GM19455 (cell line): ENCODE results near the gene NFIX.

ENCODE experiments used
- ATAC-seq: cut with Tn5 transposase; IDR thresholded peaks from one replicate; pipeline ENCODE4 v1.9.1; 2021; ENCODE audit not compliant: unreplicated experiment

The NFIX gene

DNA sequence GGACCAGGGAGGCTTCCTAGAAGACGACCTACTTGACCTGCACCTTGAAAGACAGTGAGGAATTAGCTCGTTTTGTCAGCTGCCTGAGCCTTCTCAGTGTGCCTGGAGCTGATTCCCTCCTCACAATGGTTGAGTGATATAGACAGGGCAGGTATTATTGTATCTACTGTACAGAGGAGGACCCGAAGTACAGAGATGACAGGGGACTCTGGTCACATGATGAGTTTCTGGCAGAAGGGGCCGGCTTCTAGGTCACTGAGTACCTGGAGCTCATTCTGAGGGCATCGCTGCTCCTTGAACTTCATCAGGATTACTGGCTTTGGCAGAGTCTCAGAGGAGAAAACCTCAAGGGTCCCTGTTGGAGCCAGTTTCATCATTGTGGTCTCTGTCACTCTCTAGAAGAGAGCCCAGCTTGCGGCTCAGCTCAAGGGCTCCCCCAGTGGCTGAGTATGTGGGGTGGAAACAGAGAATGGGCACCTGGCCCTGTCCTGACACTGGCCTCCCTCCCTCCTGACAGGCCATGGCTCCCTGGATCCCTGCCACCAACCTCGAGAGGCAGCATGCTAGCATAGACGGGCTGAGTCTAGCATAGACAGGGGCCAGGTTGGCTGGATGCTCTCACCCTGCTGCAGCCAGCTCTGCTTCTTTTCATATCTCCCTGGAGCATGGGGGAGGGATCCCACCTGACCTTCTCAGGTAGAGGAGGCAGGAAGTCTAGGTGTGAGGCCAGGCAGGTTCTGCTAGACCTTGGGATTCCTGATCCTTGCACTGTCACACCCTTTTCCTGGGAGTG, 38.7 kb downstream of the NFIX start:
- ATAC-seq: no peak

DNA sequence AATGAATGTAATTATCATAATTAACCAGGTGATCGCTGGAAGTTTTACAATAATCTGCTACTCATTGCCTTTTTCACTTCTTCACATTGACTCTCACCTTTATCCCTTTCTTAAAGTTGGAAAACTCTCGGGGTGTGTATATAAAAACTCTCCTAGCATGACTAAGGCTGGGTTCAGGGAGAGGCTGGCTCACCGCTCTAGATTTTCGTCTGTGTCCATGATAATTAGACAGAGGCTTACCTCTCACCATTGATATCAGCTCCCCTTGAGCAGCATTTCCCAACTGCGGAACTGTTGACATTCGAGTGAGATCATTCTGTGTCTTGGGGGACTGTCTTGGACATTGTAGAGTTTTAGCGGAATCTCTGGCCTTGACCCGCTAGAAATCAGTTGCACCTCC, 39.4 kb downstream of the NFIX start:
- ATAC-seq: no peak

DNA sequence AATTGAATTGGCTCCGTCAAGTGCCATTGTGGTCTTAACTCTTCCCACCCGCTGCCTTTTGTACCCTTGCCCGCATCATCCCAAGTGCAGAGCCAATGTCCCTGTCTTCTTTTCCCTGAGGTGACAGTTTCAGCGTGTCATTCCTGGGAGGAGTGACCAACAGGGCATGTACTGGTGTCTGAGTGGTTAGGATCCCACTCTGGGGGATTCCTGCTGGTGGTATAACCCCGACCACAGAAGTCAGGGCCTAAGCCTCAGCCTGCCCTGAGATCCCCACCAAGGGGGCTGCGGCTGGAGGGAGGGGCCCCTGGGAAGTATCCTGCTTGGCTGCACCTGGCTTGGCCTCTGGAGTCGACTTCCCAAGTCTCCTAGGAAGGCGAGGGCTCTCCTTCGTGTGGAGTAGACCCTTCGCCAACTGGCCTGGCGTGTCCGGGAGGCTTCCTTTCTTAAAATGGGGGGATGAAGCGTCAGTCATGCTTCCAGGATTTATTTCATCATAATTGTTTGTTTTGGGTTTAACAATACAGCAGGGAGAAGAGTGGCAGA, 40.6 kb downstream of the NFIX start:
- ATAC-seq: no peak

DNA sequence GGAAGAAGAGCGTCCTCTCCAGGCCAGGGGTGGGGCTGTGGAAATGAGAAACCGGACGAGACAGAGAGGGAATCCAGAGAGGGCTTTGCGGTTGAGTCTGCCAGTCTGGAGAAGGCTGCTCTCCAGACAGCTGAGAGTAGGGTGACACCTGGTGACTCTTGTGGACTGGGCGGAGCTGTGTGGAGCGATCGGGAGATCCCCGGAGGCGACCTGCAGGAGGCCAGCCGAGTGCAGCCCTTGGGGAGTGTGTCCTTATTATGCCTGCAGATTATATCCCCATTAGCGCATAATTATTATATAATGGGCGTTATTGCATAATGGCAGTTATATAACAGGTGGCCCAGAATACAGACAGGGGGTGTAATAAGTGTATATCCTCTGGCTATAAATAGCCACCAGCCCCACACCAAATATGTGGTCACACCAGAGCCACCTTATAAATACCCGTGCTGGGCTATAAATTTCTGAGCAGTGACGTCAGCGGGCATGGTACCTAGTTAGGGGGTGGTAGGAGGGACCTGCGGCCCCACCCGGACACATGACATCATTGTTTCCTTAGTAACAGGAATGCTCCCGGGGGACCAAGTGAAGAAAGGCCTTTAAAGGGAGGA, 41.2 kb downstream of the NFIX start:
- no peak for ATAC-seq

DNA sequence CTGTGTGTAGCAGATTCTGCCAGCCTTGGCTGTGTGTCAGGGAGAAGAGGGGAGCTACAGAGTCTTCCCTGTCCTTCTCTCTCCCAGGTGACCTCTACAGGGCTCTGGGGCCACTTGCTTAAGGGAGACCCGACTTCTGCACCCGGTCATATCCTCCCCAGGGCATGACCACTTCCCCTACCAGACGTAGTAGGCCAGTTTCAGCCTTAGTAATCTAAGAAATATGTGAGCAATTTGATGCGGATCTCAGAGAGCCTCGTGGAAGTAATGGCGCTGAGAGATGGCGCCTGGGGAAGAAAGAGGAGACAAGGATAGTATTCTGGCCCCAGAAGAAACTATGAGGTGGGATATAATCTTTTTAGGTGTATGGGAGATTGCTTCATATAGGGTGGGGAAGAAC, 41.9 kb downstream of the NFIX start:
- no peak for ATAC-seq

DNA sequence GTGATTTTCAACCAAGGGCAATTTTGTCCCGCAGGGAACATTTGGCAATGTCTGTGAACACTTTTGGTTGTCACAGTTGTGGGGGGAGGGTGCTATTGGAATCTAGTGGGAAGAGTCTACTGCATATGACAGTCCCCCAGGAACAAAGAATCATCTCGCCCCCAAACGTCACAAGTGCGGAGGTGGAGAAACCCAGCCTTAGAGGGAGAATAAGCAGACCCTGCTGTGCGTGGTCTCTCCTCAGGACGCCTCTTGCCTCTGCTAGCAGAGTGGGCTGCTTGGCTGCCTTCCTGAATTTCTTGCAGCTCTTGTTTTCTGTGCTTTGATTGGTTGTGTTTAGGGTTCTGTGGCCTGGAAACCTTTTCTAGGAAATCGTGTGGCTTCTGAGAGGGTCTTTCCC, 42.5 kb downstream of the NFIX start:
- ATAC-seq: no peak

DNA sequence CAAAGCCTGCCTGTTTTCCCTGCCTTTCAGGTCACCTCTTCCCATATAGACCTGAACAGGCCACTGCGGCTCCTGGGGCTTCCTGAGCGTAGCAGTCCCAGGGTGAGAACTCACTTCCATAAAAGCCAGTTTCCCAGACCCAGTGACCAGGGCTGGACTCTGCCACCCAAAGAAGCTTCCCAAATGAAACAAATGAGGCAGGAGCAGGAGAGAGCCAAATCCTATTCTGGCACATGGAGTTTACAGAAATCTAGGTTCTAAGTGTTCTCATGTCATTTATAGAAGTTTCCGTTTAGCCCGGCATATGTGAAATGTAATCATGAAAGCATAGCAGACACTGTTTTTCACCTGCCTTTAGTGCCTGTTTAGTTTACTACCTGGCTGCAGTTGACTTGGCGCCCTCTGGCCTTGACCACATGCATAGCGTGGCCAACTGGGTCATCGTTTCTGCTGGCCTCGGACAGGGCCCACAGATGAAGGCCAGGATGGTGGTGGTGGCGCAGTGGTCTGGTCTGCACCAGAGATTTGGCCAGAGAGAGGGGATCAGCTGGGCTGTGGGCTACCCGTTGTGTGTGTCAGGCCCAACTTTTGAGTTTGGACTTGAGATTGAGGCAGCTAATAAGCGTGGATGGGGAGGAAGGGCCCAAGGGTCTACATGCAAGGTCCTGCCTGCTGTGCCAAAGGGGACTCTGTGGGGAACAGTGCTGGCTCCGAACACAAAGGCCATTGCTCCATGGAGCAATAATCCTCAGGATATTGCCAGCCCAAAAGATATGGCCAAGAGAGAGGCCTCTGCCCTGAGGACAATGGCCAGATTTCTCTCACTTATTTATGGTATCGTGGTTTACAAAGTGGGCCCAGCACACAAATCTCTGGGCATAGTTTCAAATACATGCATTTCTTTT, 43.3 kb downstream of the NFIX start:
- no peak for ATAC-seq

DNA sequence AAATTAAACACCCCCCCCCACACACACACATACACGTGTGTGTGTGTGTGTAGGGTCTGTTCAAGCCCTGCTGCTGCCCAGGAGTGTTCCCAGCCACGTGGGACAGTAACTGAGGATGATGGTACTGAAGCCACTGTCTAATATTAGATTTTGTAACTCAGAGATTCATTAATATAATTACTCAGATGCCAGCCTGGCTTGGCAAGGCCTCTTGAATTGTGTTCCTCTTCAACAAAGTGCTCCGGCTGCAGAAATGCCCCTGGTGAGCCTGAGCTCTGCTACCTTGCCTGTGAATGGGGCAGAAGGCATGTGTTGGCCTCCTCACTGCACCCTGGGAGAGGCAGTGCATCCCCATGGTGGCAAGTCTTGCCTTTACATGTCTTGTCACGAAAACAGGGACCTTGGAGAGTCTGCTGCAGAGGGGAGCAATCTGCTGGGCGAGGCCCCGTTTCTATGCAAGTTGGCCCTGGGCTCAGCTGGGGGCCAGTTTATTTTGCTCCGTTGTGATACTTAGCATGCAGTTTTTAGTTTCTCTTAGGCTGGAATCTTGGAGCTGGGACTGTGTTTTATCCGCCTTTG, 44.0 kb downstream of the NFIX start:
- ATAC-seq: no peak

DNA sequence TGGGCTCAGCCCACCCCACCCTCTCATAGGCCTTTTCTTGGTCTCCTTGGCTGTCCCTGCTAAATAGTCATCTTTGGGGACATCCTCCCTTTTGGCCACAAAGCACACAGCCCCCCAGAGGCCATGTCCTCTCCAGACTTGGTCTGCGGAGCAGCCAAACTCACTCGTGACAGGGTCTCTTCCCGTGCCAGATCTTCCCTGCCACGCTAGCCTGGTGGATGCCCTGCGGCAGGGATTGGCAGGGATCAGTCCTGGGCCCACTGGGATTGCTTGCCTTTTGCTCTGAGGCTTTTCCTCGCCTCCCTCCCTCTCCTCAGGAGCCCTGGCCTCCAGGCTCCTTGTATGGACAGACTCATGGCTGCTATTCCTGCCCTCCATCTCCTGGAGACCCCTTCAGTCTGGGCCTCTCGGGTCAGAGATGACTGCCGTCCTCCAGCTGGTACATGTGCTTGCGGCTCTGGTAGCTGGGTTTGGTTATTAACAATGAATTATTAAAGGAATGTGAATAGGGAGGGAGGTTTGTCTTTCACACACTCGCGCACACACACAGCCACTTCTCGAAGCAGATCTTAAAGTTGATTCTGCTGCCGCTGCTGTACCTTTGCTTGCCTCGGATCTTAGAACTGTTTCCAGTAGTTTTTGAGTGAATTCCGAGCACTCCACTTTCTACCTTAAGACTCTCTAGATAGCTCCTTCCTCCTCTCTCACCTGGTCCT, 45.1 kb downstream of the NFIX start:
- ATAC-seq: no peak

DNA sequence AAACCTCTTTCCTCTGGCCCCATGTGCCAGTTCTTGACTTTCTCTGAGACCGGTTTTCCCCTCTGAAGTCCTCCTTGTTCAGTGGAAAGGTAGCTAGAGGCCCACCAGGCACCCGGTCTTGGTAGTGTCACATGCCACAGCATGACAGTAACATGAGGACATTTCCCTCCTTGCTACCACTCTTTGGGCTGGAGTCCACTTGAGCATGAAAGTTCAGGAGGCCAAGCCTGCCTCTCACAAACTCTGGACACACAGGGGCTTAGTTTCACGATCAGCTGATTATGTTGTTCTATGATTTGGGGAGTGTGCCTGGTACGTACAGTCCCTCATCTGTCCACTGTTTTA, 45.6 kb downstream of the NFIX start:
- no peak for ATAC-seq

DNA sequence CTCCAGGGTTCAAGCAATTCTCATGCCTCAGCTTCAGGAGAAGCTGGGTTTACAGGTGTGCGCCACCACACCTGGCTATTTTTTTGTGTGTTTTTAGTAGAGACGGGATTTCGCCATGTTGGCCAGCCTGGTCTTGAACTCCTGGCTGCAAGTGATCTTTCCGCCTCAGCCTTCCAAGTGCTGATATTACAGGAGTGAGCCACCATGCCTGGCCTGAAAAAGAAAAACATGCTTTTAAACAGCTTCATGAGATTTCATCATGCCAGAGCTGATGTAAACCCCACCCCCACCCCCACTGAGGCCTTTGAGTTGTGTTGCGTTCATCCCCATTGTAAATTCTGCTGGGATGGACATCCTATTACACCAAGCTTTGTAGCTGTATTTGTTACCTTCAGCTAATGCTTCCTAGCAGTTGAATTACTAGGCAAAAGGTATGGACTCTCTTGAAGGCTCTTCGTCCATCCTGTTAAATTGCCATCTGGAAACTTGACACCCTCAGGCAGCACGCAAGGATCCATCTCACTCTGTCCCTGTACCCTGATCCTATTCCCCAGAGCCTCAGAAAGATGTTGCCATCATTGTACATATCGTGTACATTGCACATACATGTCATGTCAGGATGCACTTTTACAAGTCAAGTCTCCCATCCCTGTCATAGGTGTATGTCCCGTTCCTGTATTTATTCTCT, 47.3 kb downstream of the NFIX start:
- ATAC-seq: no peak

DNA sequence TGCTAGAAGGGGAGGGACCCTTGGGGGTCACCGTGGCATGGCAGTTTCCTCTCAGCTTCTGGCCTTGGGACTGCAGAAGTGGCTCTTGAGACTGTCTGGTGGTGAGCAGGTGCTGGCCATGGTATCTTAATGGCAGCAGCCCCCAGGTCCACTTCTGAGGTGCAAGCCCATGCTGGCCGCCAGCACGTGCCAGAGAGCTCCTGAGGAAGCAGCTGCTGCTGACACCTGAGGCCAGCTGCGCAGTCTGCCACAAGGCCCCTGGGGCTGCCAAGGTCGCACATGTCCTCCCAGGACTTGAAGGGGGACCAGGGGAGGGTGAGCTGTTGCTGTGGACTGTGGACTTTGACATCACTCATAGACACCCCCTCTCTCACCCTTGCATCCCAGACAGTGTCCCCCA, 48.0 kb downstream of the NFIX start:
- no peak for ATAC-seq

DNA sequence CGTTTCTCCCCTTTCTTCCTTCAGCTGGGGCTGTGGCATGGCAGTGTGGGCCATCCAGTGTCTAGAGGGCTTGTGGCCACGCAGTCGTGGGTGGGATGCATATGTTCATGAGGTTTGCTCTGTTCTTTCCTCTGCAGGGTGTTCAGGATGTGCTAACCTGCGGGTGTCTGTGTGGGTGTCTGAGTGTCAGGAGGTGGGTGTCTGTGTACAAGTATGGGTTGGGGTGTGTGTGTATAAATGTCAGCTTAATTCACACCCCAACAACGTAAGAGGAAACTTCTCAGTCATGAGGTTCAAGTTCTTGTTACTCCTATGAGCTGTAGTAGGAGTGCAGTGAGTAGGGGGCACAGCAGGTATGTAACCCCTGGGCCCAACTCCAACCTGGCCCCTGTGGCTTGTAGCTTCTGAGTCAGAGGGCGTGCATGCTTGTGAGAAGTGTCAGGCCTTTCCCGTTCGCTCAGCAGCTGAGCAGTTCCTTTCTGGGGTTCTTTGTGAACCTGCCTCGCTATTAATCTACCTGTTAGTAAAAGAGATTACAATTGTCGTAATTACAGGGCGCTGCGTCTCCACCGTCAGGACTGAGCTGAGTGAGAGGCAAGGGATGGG, 49.1 kb downstream of the NFIX start:
- ATAC-seq: no peak

DNA sequence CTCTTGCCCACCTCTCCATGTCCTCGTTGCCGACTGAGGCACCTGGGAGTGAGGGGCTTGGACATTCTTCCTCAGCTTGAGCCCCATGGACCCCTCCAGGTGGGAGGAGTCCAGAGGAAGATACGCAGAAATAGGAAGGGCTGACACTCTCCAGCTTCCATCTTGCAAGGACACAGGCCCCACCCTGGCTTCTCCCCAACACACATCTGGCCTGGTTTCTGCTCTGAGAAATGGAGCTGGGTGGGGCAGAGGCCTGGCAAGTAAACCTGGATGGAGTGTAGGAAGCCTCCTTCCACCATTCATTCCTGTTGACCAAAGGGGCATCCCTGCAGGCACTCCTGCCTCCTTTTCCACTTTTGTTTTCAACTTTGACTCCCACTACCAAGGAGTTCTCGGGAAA, 50.5 kb downstream of the NFIX start:
- ATAC-seq: no peak

DNA sequence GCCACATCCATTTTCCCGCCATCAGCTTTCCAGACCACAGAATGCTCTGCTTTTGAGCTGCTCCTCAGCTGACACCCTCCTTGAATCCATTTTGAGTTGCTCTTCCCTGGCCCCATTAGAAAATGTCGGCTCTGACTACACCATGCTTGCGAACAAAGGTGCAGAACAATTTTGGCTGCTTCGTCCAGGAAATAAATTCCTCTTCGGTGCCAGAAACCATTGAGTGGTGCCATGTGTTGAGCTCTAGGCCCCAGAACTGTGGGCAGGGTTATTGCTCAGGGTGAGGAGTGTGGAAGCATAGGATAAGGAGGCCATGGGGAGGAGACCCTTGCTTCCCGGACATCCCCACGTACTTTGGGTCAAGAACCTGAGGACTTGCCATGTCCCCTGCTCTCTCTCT, 52.1 kb downstream of the NFIX start:
- ATAC-seq: no peak

DNA sequence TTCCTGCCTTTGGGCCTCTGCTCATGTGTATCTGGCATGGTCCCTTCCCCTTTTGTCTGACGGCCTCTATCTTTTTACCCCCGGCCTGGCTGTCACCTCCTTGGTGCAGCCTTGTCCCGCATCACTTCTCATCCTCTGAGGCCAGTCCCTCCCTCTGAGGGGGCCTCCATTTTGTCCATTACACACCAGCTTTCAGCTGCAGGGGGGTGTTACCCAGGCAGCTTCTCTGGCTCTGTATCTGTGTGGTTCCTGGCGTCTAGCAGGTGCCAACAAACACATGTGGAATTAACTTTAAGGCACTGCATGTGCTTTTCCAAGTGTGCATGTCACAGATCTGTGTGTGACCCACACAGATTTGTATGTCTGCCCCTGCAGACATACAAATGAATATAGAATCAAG, 55.0 kb downstream of the NFIX start:
- no peak for ATAC-seq

DNA sequence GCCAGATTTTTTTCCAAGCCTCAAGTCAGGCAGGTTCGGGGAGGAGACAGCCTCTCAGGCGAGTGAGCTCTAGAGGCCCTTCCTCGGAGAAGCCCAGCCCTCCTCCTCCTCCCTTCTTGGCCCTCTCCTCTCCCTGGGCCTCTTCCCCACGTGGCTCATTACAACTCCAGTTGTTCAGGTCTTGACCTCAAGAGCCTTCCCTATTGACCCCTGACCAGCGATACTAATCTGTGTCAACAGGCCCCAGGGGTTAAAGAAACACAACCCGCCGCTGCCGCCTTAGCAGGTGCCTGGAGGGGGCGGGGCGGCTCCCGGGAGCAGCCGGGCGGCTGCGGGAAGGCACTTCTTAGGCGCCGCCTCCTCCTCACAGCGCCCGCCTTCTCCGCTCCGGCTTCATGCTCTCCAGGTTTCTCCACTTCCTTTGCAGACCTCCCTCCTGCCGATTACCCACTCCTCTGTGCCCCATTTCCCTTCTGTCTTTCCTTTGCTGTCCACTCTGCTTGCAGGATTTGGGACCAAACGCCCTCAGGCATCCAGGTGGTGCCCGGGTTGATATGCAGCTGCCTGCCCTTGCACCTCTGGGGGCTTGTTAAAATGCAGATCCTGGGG, 56.4 kb downstream of the NFIX start:
- no peak for ATAC-seq

DNA sequence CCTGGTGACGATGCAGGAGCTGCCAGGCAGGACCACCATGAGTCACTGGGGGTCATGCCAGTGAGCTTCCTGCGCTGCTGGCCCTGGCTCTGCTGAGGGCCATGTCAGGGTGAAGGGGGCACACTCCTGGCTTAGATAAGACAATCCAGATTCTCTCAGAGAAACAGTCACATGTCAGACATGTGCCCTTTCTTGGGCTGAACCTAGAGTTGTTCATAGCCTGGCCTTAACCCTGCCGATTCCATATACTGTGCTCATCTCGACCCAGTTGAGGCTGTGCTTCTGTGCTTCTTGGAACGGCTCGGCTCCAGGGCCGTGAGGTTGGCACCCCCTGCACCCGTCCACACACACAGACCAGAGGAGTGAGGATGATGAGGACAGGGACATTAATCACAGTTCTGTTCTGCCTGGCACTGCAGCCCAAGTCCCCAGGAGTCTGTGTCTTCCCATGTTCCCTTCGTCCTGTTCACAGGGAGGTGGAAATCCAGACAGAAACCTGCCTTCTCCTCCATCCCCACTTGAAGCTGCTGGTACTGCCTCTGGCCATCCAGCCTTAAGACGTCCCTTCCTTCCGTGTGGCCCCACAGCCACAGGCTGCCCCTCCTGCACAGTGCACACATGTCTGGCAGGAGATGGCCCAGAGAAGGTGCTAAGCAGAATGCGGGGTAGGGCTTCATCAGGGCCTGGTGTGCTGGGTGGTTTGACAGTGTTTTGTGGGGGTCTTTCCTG, 57.3 kb downstream of the NFIX start:
- ATAC-seq: no peak

DNA sequence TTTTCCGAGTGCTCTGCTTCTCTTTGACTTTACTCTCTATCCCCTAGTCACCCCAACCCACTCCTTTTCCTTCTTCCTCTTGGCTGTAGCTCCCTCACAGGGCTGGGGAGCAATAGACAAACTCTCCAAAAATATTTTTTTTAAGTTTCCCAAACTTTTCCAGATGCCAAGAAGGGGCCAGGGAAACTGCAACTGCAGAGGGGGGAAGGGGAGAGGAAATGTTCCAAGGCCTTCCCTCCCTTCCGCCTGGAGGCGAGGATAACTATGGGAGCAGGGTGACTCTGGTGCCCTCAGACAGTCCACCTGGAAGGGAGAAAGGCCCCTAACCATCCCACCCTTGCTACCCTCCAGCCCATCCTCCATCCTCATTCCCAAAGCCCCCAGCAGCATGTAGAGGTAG, 58.0 kb downstream of the NFIX start:
- no peak for ATAC-seq
